Common myeloid progenitor, CD34-positive (primary cell): ENCODE results near the gene CCDC70.
A peak's percentile ranks its signal among the peaks of the same experiment; 100 is the strongest.

Source experiments
- CTCF ChIA-PET: fragments of 350-600 bp; sonication (Branson Sonifier 250); formaldehyde crosslinking; loops from one replicate; lab custom pipeline; 2021; ENCODE audit warnings: antibody characterized with exemption; lab: Charles Lee
- POLR2A ChIA-PET: fragments of 350-600 bp; sonication (Branson Sonifier 250); formaldehyde crosslinking; loops from one replicate; lab custom pipeline; 2021; ENCODE audit warnings: antibody characterized with exemption; lab: Charles Lee
- DNase-seq, 3 donors: peaks; one replicate each; pipeline versions ENCODE4 v3.0.0 to v3.0.0-alpha.2; 2013
- H3K27ac ChIP-seq, 2 experiments: 1 replicate in 1 of 2; 2 replicates in 1 of 2; pipeline ENCODE4 v1.7.0; 2013; ENCODE audit warnings: inconsistent platforms in 2 of 2, low read length in 2 of 2, mild to moderate bottlenecking in 2 of 2, low read depth in 1 of 2, moderate library complexity in 1 of 2; ENCODE audit not compliant: severe bottlenecking in 2 of 2, insufficient read depth in 1 of 2, poor library complexity in 1 of 2
- H3K27me3 ChIP-seq, 5 experiments: replicated peaks in 2 of 5; 1 replicate in 3 of 5; 2 replicates in 2 of 5; pipeline versions ENCODE4 v1.6.1 to v1.7.0; 2013; ENCODE audit warnings: low read length in 4 of 5, mild to moderate bottlenecking in 2 of 5, moderate library complexity in 2 of 5, inconsistent platforms in 1 of 5; ENCODE audit not compliant: insufficient read depth in 5 of 5, control insufficient read depth in 4 of 5
- H3K36me3 ChIP-seq, 4 experiments: 1 replicate in 2 of 4; 2 replicates in 2 of 4; pipeline versions ENCODE4 v1.6.1 to v1.7.0; 2013; ENCODE audit warnings: low read length in 3 of 4, control low read depth in 1 of 4, mild to moderate bottlenecking in 1 of 4; ENCODE audit not compliant: control insufficient read depth in 4 of 4, insufficient read depth in 4 of 4
- H3K4me1 ChIP-seq, 4 experiments: 1 replicate in 3 of 4; 2 replicates in 1 of 4; pipeline versions ENCODE4 v1.6.1 to v1.7.1; 2013; ENCODE audit warnings: low read length in 3 of 4, mild to moderate bottlenecking in 3 of 4, control low read depth in 1 of 4, inconsistent platforms in 1 of 4, moderate library complexity in 1 of 4; ENCODE audit not compliant: control insufficient read depth in 4 of 4, insufficient read depth in 4 of 4; ENCODE audit errors: control extremely low read depth in 1 of 4
- H3K4me3 ChIP-seq, 7 experiments: 1 replicate in 4 of 7; 2 replicates in 3 of 7; pipeline versions ENCODE4 v1.5.1 to v1.7.0; 2013; ENCODE audit warnings: mild to moderate bottlenecking in 7 of 7, low read length in 6 of 7, moderate library complexity in 6 of 7, inconsistent platforms in 2 of 7, low read depth in 2 of 7, control low read depth in 1 of 7; ENCODE audit not compliant: insufficient read depth in 4 of 7, control insufficient read depth in 1 of 7; ENCODE audit errors: extremely low read depth in 1 of 7
- H3K9me3 ChIP-seq, 5 experiments: 1 replicate in 4 of 5; 2 replicates in 1 of 5; pipeline versions ENCODE4 v1.6.1 to v1.7.1; 2013; ENCODE audit warnings: low read length in 4 of 5, mild to moderate bottlenecking in 2 of 5, inconsistent platforms in 1 of 5, low read depth in 1 of 5, moderate library complexity in 1 of 5; ENCODE audit not compliant: control insufficient read depth in 4 of 5, insufficient read depth in 2 of 5; ENCODE audit errors: control extremely low read depth in 1 of 5
- WGBS: methylation state at CpG from one replicate; pipeline ENCODE4 v1.1.5; 2013; ENCODE audit not compliant: insufficient coverage; 5-methylcytosine and 5-hydroxymethylcytosine counted together

The CCDC70 gene

GRCh38 chr13:51885651-51886050, 23.9 kb downstream of the CCDC70 start:
- no peak overlapping the region for H3K4me3 ChIP-seq
- no peak for DNase-seq
- 93% methylated on average over 2 of the region's 2 CpGs for WGBS
- peaks cover 0 to 16% (median 7%) of the 10 kb centered on the region in 5 experiments for H3K9me3 ChIP-seq
- no peaks in the 10 kb centered on the region for H3K36me3 ChIP-seq
- no peak overlapping the region for H3K27ac ChIP-seq
- no peaks in the 10 kb centered on the region for H3K27me3 ChIP-seq
- CTCF ChIA-PET, result interaction anchor here (2.1 kb wide), 1 partner anchor 10 kb away, joined by 10 read pairs; no protein-coding TSS in a partner anchor
- POLR2A ChIA-PET, result no interaction called here
- H3K4me1 ChIP-seq, result no peaks in the 10 kb centered on the region

GRCh38 chr13:51887468-51887867, 25.7 kb downstream of the CCDC70 start:
- no peaks in the 10 kb centered on the region for H3K36me3 ChIP-seq
- peaks cover 0 to 2% (median 0%) of the 10 kb centered on the region in 4 experiments for H3K4me1 ChIP-seq
- H3K4me3 ChIP-seq, result no peak overlapping the region
- CTCF ChIA-PET, result interaction anchor here (2.1 kb wide), 1 partner anchor 8 kb away, joined by 10 read pairs; no protein-coding TSS in a partner anchor
- no peak for DNase-seq
- H3K27ac ChIP-seq, result no peak overlapping the region
- no peaks in the 10 kb centered on the region for H3K27me3 ChIP-seq
- POLR2A ChIA-PET, result no interaction called here
- H3K9me3 ChIP-seq, result peaks cover 0 to 13% (median 6%) of the 10 kb centered on the region in 5 experiments
- 80% methylated on average over 1 of the region's 2 CpGs for WGBS

GRCh38 chr13:51892657-51893056, 30.9 kb downstream of the CCDC70 start:
- H3K27ac ChIP-seq, result no peak overlapping the region
- CTCF ChIA-PET, result interaction anchor here (0.6 to 7.4 kb wide), 13 partner anchors 9 to 458 kb away, joined by 3 to 57 read pairs (median 4); partner anchors contain the start of gene NEK5
- 51% methylated on average over 3 of the region's 3 CpGs for whole genome bisulfite sequencing
- H3K4me1 ChIP-seq, result peaks cover 0 to 21% (median 3%) of the 10 kb centered on the region in 4 experiments
- POLR2A ChIA-PET, result no interaction called here
- no peaks in the 10 kb centered on the region for H3K36me3 ChIP-seq
- H3K27me3 ChIP-seq, result no peaks in the 10 kb centered on the region
- H3K9me3 ChIP-seq, result no peaks in the 10 kb centered on the region
- no peak overlapping the region for H3K4me3 ChIP-seq
- no peak for DNase-seq

DNA sequence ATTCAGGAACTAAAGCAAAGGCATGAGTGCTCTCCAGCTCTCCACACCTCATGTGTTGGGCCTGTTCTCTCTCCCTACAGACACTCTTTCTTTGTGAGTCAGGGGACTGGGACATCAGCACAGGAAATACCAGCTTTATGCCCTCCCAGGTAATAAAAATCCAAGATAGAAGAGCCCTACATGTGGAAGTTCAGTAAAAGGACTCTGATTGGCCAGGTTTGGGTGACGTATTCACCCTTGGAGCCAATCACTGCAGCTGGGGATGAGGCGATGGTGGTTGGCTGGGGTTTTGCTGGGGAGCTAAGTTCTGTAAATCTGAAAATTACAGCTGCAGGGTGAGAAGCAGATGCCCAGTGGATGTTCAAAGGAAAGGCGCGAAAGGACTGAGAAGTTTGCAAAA, 32.5 kb downstream of the CCDC70 start:
- no peaks in the 10 kb centered on the region for H3K27me3 ChIP-seq
- CTCF ChIA-PET, result interaction anchor here (1.0 to 7.4 kb wide), 11 partner anchors 11 to 237 kb away, joined by 3 to 57 read pairs (median 7); partner anchors contain the start of gene NEK5
- H3K36me3 ChIP-seq, result no peaks in the 10 kb centered on the region
- WGBS, result 98% methylated on average over 4 of the region's 4 CpGs
- H3K4me3 ChIP-seq, result no peak overlapping the region
- H3K27ac ChIP-seq, result no peak overlapping the region
- DNase-seq, result no peak
- no peaks in the 10 kb centered on the region for H3K9me3 ChIP-seq
- peaks cover 0 to 21% (median 3%) of the 10 kb centered on the region in 4 experiments for H3K4me1 ChIP-seq
- POLR2A ChIA-PET, result interaction anchor here (0.6 kb wide), 1 partner anchor 1591 kb away, joined by 4 read pairs; no protein-coding TSS in a partner anchor

- POLR2A ChIA-PET, result interaction anchor here (1.0 kb wide), 1 partner anchor 309 kb away, joined by 3 read pairs; no protein-coding TSS in a partner anchor
- Histone ChIP-seq H3K36me3 (no peaks in the 10 kb centered on the region), H3K9me3 (no peaks in the 10 kb centered on the region), H3K27me3 (no peaks in the 10 kb centered on the region), H3K4me1 (peaks cover 0 to 34% (median 3%) of the 10 kb centered on the region in 4 experiments), H3K27ac (no peak overlapping the region), H3K4me3 (peak overlapping the region in 1 of 7 experiments; percentile 35)
- CTCF ChIA-PET, result interaction anchor here (0.7 to 7.4 kb wide), 37 partner anchors 10 to 305 kb away, joined by 3 to 57 read pairs (median 4); partner anchors contain the start of gene NEK5
- 49% methylated on average over 6 of the region's 9 CpGs for WGBS
- peak; percentile 72 to 84 (median 78) for DNase-seq
These were observed 34.4 kb downstream of the CCDC70 start for GRCh38 chr13:51895906-51896888.

DNA sequence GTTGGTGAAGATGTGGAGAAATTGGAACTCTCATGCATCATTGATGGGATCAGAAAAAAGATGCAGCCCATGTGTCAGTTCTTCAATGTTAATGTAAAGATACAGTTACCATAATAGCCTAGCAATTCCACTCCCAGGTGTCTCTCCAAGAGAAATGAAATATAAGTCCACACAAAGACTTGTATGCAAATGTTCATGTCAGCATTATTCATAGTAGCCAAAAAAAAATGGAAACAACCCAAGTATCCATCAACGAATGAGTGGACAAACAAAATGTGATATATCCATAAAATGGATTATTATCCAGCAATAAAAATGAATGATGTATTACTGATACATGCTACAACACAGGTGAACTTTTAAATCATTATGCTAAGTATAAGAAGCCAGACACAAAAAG, 38.7 kb downstream of the CCDC70 start:
- no CpG with 5 or more reads among the region's 1 CpG for WGBS
- no peaks in the 10 kb centered on the region for H3K27me3 ChIP-seq
- no peak overlapping the region for H3K4me3 ChIP-seq
- H3K4me1 ChIP-seq, result peaks cover 0 to 64% (median 13%) of the 10 kb centered on the region in 4 experiments
- DNase-seq, result no peak
- H3K27ac ChIP-seq, result no peak overlapping the region
- POLR2A ChIA-PET, result no interaction called here
- CTCF ChIA-PET, result interaction anchor here (2.2 kb wide), 1 partner anchor 8 kb away, joined by 7 read pairs; no protein-coding TSS in a partner anchor
- H3K36me3 ChIP-seq, result no peaks in the 10 kb centered on the region
- H3K9me3 ChIP-seq, result no peaks in the 10 kb centered on the region
